Limb (tissue), 2 donors: ENCODE results near the gene DPP10.

ENCODE experiments used
- DNase-seq, 2 donors: peaks; one replicate each; pipeline ENCODE4 v3.0.0-alpha.2; 2016; ENCODE audit errors: extremely low spot score in 2 of 2

The DPP10 gene

DNA sequence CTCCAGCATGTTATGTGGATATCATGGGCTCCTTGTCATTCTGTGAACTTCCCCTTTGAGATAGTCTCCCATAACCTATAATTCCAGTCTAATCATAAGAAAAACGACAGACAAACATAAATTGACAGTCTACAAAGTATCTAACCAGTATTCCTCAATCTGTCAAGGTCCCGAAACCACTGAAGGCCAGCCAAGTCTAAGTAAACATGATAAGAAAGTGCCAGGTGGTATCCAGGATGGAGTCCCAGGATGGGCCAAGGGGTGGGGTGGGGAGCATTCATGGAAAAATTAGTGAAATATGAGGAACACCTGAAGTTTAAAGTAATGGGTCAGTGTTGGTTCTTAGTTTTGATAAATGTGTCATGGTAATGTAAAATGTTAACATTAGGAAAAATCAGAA is 355.5 kb downstream of the DPP10 start:
- DNase-seq = no peak

DNA sequence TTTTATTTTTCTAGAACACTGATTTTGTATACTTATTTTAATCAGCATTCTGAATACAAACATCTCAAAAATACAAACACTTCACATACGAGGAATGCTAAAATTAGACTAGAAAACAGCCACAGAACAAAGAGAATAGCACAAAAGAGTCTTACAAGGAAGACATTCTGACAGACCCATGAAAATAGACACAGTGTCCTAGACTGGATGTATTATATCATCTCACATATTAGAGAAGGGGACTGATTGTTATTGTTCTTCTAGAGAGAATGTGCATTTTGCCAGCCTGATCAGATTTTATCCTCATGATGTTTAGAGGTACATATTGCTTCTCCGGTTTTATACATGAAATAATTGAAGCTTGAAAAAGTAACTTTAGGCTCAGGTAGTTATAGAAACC is 357.9 kb downstream of the DPP10 start:
- DNase-seq = no peak

DNA sequence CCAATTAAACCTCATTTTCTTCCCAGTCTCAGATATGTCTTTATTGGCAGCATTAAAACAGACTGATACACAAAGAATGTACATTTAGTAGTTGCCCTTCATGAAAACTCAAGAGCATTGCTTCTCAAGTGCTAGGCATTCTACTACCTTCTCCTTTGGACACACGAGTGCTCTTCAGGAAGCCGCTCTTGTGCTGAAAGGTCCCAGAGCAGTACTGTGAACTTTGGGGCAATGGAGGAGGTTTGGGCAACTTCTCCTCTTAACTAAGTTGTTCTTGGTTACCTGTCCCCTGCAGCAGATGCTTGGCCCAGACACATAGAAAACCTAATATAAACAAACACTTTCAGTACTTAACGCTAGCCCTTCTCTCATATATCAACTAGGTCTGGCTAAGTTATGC is 362.8 kb downstream of the DPP10 start:
- no peak for DNase-seq

DNA sequence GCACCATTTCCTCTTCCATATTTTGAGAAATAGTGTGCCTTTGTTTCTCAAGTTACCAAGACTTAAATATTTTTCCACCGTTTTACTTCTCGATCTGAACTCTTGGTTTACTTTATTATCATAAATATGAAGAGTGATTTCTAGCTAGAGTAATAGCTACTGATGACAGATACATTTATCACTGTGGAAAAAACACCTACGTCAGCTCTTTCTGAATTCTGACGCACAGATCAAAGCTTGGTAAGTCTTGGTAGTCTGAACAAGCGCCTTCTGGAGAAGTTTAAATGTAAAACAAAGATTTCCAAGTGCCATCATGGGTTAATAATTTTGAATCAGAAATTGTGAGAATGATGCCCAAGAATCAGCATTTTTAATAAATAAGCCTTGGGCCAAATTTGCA is 367.7 kb downstream of the DPP10 start:
- DNase-seq = no peak

DNA sequence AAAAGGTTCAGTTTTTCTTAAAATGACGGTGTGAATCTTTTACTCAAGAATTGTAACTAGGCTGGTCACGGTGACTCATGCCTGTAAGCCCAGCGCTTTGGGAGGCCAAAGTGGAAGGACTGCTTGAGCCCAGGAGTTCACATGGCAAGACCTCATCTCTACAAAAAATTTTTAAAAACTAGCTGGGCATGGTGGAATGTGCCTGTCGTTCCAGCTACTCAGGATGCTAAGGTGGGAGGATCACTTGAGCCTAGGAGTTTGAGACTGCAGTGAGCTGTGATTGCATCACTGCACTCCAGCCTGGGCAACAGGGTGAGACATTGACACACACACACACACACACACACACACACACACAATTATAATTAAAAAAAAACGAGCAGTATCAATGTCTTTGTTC is 369.8 kb downstream of the DPP10 start:
- no peak for DNase-seq

DNA sequence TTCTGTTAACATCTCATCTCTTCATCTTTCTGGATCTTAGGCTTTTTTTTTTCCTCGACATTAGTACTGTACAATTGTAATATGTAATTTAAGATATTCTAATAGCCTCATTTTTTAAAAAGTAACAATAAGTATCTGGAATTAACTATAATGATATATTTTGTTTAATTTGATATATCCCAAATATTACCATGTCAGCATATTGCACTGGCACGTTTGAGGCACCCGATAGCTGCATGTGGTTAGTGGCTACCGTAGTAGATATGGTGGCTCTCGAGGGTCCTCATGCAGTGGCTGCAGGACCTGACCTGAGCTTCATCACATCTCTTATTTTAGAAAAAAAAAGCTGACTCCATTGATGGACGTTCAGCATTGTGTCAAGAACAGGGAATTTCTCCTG is 371.9 kb downstream of the DPP10 start:
- DNase-seq = no peak

DNA sequence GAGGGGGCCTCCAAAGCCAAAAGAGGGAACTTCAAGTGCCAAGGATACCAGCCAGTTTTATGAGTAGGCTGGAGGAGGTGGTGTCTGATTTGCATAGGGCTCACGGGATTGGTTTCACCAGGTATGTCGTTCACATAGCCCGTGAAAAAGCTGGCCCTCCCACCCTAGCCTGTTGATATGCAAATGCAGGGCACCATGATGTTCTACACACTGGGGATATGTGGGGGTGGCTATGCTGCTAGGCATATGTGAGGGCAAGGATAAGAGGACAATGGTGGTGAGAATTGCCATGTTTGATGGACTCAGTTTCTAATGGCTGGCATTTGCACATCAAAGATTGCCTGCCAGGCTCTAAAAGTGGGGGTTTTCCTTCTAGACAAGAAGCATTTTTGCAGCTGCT is 378.6 kb downstream of the DPP10 start:
- no peak for DNase-seq

DNA sequence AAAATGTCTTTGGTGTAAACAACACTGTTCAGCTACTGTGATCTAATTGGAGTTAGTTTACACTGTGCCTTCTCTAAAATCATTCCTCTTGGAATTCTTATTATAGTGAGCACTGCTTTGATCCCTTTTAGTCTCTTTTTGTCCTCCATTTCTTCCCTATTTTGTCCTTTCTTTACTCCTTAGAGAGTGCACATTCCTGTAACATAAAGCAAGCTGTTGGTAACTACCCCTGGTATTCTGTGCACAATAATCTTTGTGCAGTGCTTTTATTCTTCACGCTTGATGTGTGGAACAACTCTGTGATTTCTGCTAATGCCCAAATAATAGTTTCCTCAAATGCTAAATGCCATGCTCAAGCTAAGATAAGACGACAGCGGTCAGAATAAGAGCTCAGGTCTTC is 401.5 kb downstream of the DPP10 start:
- no peak for DNase-seq

DNA sequence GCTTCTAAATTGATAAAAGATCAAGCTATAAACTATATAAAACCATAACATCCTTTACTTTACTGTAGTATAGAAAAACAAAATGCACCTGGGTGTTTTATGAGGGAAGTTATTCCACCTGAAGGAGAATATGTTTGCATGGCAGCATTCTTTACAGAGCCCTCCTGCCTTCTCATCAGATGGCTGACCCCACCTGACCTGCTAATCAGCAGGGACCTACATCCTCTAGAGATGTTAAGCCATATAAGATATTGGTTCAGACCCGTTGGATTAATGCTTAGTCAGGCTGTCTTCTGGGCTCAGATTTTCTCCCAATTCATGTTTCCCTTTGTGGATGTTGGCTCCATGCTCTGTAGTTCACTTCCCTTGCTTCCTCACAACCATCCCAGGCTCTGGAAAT is 414.8 kb downstream of the DPP10 start:
- no peak for DNase-seq

DNA sequence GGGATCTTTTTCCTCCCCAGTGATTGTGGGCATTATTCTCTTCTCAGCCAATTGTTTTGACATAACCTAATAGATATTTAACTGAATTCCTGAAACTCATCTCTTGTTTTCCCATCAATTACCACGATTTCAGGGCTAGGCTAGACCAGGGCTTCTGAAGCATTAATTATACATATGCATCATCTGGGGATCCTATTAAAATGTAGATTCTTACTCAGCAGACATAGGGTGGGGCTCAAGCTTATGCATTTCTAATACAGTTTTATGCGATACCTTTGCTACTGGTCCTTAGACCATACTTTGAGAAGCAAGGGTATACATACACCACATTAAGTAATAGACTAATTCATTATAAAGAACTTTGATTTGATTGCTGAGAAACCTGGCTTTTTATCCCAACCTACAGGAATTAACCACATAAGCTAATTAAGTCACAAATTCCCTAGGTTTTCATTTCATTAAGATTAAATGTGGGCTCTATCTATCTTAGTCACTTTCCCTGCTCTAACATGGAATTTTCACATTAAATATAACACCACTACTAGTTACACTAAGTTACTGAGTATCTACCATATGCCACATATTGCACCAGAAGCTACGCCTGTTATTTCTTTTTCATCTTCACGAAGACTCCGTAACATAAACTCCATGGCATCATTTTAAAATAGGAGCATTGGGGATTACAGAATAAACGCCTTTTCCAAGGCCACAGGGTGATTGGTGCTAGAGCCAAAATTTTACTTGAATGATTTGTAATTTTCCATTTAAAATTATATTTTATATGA is 417.5 kb downstream of the DPP10 start:
- no peak for DNase-seq

DNA sequence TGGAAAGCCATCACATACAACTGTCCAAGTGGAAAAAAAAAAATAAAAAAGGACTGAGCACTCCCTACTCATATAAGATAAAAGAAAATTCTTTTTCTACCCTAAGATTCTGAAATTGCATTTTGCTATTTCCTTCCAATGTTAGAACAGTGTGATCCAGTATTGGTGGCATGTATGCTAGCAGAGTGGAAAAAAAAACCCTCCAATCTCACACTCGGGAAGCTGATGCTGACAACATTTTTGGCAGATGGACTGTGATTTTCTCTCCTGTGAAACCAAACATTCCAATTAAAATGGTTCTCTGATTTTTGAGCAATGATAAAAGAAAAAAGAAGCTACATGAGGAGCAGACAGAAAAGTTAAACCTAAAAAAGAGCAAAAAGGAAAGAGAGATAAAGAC is 419.8 kb downstream of the DPP10 start:
- DNase-seq = no peak

DNA sequence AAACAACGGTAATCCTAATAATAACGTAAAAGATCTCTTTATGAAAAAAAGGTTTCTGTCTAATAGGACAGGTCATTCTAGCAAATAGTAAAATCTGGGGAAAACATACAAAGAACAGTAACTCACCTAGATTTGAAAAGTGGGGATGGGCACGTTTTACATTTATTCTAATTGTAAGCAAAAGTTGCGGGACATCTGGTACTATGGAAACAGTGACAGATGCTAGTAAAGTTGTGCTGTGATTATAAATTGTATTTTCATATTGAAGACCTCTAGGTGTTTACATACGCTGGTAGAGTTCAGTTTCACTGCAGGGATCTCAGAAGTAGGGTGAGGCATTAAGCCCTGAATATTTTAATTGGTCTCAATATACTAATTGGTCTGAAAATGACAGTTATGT is 422.5 kb downstream of the DPP10 start:
- no peak for DNase-seq

DNA sequence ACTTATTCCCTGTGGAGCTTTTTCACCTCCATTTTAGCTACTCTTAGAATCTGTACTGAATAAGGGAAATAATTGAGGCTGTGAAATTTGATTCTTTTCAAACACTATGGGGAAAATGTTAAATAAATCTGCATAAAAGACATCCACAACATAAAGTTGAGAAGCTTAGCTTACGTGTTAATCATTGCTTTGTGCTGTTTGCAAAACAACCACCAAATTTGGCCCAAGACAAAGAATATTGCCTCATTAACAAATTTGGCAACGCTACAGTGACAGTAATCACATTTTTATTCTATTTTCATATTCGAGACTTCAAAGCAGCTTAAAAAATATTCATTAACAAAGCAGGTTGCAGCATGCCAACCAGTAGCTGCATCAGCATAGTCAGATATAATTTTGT is 437.6 kb downstream of the DPP10 start:
- DNase-seq = no peak

DNA sequence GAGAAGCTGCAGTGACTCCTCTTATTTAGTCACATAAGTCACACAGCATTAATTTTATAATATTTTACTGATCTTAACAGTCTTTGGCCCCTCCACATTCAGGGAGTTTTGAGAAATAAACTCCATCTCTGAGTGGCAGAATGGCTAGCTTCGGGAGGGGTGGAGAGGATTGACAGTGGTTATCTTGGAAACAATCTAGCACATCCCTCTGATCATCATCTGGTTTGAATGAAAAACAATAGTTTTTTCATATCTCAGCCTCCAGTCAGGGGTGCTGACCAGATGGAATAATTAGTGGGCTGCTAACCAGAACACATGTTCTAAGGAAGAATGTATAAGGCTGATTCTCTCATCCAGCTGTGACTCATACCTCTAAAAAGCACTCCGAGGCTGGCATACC is 477.5 kb downstream of the DPP10 start:
- DNase-seq = no peak

DNA sequence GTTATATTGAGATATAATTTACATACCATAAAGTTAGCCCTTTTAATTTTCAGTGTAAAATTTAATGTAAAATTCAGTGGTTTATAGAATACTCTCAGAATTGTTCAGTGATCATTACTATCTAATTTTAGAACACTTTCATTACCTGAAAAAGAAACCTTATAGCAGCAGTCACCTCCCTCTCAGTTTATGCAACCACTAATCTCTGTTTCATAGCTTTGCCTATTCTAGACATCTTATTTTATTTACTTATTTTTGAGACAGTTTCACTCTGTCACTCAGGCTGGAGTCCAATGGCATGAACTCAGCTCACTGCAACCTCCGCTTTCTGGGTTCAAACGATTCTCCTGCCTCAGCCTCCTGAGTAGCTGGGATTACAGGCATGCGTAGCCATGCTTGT is 479.6 kb downstream of the DPP10 start:
- DNase-seq = no peak

DNA sequence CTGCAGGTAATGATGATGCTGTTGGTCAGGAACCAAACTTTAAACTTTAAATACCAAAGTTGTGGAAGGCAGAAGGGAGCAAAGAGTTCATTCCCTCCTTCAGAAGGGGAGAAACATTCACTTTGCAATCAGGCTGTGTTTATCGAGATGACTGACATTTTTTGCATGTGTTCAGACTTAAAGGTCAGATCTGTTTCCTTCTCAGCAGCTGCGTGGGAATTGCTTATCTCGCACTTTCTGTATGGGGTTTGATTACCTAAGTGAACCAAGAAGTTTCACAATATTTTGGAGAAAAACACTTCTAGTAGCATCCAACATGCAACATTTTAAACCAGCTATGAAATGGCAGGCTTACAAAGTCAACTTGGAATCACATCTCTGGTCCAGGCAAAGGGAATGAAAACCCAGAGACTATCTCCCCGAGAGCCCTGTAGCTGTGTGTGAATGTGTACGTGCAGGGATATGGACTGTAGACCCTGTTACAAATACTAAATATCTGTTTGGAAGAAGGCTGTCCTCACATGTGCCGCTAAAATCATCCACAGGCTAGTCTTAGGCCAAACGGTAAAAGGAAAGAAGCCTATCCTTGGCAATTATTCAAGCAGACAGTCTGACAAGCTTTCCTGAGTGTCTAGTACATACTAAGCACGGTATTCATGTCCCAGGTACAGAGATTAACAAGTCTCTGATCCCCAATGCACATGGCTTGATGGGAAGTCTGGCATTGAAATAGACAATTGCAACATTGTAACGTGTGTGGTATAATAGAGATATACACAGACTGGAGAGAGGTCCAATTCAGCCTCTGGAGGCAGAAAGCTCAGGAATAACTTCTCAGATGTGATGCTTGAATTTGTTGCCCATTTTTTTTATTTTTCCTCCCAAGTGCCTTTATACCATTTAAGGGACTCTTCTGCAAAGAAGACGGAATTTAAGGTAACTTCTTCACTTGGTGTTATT is 483.1 kb downstream of the DPP10 start:
- DNase-seq = no peak

DNA sequence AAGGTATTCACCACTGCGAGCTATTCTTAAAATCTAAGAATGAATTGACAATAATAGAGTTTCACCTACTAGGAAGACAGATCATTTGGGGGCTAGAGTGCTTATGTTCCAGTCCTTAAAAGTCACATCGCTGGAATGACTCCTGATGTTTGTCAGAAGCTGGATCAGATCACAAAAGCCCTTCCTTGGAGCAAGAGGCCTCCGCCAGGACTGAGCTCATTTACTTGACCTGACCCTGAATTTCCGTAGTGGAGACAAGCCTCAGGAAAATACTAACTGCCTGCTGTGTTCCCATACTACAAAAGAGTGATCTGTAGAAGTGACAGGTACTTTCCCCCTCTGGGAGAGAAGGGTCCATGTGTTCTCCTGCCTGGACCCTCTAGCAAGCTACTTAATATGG is 483.9 kb downstream of the DPP10 start:
- DNase-seq = no peak

DNA sequence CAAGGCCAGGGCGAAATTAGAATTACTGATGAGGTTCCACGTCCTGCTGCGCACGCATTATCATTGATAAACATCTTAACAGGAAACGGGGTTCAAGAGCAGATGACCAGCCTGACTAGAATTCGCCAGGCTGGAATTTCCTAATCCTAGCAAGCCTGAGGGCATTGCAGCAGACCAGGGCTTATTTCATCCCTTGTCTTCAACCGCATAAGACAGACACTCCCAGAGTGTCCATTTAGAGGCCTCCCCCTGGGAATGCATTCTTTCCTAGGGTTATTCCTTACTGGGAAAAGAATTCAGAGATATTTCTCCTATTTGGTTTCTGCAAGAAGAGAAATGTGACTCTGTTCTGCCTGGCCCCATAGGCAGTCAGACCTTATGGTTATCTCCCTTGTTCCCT is 486.8 kb downstream of the DPP10 start:
- no peak for DNase-seq

DNA sequence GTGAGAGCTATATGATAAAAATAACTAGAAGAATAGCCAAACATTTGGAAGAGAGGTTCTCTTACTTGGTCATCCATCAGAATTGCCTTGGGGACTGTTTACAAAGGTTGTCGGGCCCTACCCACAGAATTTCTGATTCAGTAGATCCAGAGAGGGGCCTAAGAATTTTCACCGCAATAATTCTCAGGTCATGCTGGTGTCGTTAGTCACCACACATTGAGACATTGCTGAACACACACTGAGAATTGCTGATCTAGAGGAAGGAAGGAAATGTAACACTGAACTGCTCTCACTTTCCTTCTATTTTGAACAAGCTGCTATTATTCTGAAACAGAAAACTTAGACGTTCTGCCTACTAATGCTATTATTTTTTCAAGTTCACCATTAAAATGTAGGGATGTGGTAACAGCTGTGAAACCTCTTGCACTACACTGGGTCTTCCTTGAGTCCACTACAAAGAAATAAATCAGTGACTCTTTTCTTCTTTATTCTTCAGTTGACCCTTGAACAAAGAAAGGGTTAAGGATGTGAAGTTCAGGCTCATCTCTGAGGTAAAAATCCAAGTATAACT is 491.3 kb downstream of the DPP10 start:
- DNase-seq = no peak

DNA sequence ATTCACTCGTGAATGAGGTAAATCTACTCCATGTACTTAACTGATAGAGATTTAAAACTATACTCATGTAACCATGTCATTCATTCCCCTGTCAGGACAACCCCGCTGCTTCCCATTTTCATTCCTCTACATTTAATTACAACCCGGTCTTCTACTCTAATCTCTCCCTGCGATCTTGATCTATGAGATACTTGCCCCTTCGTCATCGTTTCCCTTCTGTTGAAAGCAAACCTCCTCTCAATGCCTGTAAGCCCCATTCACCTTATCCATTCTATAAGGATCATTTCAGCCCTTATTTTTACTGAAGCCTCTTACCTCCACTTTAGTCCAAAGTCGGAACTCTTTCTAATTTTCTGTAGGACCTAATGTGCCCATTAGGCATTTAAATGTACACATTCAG is 492.6 kb downstream of the DPP10 start:
- no peak for DNase-seq

DNA sequence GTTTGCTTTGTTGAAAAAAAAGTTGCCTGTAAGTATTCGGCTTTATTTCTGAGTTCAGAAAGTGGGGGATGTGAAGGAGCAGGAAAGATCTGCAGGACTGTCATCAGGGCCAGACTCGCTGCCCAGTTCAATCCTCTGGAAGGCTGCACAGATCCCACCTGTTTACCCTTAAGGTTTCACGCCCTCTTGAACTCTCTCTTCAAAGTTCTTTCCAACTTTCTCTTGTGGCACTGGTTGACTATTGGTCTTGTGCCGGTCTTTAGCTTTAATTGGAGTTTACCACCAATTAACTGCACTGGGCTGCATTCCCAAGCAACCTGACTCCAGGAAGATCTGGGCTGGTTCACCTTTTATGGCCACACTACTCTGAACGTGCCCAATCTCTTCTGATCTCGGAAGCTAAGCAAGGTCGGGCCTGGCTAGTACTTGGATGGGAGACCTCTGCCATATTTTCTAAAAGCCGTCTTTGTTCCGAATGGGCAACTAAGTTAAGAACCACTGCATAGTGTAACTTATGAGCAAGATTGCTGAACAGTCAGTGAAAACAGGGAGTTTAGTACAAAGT is 495.0 kb downstream of the DPP10 start:
- no peak for DNase-seq

DNA sequence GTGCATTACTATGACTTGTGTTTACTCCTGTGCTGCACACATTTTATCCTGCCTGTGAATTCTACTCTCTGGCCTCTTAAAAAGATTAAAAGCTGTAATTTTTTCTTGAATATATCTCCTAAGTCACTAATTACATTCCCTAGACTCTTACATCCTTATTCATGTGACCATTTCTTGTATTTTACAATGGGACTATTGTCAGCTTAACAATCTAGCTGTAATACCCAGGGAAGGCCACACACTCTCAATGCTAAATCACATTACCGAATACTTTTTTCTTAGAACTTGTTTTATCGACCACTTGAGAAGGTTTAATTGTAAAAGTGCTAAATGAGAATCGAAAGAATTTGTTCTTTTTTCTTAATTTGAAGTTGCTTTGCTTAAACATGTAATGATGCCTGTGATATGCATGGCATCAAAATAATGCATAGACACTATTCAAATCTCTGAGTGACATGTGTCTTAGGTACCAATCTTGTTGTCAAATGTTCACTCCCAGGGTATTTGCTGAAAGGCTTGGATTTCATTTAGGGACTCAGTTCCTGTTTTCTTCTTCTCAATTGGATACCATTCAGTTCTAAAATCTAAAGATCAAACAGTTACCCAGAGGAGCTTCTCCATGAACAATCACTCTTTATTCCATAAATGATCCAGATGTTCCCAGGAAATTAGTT is 498.5 kb downstream of the DPP10 start:
- no peak for DNase-seq
